ENCODE measurements around the gene BRMS1L. TPM values are rescaled to one million over a fixed set of nuclear protein-coding genes. Genes with fewer than 3 reads are reported as not detected.
A peak's percentile ranks its signal among the peaks of the same experiment; 100 is the strongest.
"Not testable (repeated sequence)": the region's sequence is repeated elsewhere in the genome, so short reads cannot be mapped to it uniquely, and the experiment has no call there.

The BRMS1L gene
- total and polyA plus RNA-seq, 2 of the 13 experiments (the other 11 are each of a cell fraction or from before 2014, with no cell fraction given): 21.1 to 23.8 TPM

DNA sequence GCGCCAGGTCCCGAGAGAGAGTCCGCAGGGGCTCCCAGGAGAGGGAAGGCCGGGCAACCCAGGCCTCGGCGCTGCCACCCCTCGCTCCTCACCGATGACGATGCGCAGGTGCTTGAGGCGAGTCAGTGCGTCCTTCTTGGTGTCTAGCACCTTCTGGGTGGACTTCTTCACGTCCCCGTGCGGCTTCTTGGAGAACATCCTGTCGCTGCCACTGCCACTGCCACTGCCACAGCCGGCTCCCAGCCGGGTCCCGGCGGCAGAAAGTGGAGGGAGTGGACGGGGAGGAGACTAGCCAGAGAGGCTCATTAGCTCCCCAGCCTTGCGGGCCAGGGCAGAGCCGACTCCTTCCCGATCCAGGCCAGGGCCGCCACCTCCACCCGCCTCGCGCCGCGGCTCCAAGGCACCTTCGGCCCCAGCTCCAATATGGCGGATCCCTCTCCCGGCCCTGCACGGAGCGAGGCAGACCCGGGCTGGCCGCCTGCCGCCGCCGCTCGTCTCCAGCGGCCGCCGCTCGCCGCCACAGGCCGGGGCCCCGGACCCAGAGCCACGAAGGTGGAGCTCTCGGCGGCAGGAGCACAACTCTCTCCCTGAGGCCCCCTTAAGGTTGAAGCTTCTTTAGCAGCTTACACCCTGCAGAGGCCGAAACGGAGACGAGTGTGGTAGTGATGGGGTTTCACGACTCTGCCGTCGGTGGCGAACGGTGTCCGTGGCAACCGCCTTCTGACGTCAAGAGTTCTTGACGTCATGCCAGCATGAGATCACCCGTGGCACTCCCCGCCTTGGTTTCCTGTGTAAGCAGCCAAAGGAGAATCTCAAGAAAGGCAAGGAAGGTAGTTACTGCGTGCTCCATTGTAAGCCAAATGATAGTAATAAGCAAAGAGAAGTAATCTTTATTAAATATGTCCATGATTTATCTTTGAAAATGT lies 17.2 kb upstream of the BRMS1L start, which contains the start of gene RALGAPA1 (continued):
- peak; percentile 45; the same call in 1 of the 2 replicates for TF ChIP-seq PAWR (CRISPR knock-in tag; IDR thresholded peaks at IDR 0.05; ENCODE audit: borderline replicate concordance)
- peak; percentile 97 for TF ChIP-seq ARID4A (CRISPR knock-in tag; IDR thresholded peaks at IDR 0.05; ENCODE audit: borderline replicate concordance)
- peak; percentile 96 for TF ChIP-seq KDM2A (CRISPR knock-in tag; IDR thresholded peaks at IDR 0.05; ENCODE audit: borderline replicate concordance, low read depth)
- peak; percentile 92; the same call in 1 of the 2 replicates for TF ChIP-seq ZNF691 (CRISPR knock-in tag; IDR thresholded peaks at IDR 0.05; ENCODE audit: borderline replicate concordance, low read depth)
- peak; percentile 80; the same call in 1 of the 2 replicates for TF ChIP-seq ZNF431 (CRISPR knock-in tag; IDR thresholded peaks at IDR 0.05; ENCODE audit: borderline replicate concordance, low read depth)
- peak; percentile 88 for TF ChIP-seq ZSCAN20 (CRISPR knock-in tag; IDR thresholded peaks at IDR 0.05; ENCODE audit: borderline replicate concordance)
- TF ChIP-seq ZNF75D (CRISPR knock-in tag; IDR thresholded peaks at IDR 0.05; ENCODE audit: borderline replicate concordance): peak; percentile 57; the same call in 1 of the 2 replicates
- TF ChIP-seq, protein P1, sequence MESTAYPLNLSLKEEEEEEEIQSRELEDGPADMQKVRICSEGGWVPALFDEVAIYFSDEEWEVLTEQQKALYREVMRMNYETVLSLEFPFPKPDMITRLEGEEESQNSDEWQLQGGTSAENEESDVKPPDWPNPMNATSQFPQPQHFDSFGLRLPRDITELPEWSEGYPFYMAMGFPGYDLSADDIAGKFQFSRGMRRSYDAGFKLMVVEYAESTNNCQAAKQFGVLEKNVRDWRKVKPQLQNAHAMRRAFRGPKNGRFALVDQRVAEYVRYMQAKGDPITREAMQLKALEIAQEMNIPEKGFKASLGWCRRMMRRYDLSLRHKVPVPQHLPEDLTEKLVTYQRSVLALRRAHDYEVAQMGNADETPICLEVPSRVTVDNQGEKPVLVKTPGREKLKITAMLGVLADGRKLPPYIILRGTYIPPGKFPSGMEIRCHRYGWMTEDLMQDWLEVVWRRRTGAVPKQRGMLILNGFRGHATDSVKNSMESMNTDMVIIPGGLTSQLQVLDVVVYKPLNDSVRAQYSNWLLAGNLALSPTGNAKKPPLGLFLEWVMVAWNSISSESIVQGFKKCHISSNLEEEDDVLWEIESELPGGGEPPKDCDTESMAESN (CRISPR knock-in tag; conservative IDR thresholded peaks at IDR 0.05): peak; percentile 98
- peak; percentile 89 for TF ChIP-seq ZNF136 (CRISPR knock-in tag; IDR thresholded peaks at IDR 0.05; ENCODE audit: low read depth)
- peak; percentile 87 for TF ChIP-seq SATB2 (CRISPR knock-in tag; IDR thresholded peaks at IDR 0.05)
- TF ChIP-seq, protein P2, sequence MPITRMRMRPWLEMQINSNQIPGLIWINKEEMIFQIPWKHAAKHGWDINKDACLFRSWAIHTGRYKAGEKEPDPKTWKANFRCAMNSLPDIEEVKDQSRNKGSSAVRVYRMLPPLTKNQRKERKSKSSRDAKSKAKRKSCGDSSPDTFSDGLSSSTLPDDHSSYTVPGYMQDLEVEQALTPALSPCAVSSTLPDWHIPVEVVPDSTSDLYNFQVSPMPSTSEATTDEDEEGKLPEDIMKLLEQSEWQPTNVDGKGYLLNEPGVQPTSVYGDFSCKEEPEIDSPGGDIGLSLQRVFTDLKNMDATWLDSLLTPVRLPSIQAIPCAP (CRISPR knock-in tag; IDR thresholded peaks at IDR 0.05; ENCODE audit: low read depth): peak; percentile 21; the same call in 1 of the 2 replicates
- TF ChIP-seq GABPB1 (CRISPR knock-in tag; IDR thresholded peaks at IDR 0.05): peak; percentile 87
- TF ChIP-seq SOX6, FOXP1 (IDR thresholded peaks at IDR 0.05): not testable (repeated sequence)
- TF ChIP-seq SOX6 (CRISPR knock-in tag; IDR thresholded peaks at IDR 0.05): peak; percentile 68
- peak; percentile 72; the same call in 1 of the 2 replicates for TF ChIP-seq FOXP1 (CRISPR knock-in tag; IDR thresholded peaks at IDR 0.05)
- peak; percentile 96 for TF ChIP-seq JARID2 (CRISPR knock-in tag; IDR thresholded peaks at IDR 0.05; ENCODE audit: insufficient replicate concordance)
- TF ChIP-seq, protein P3, sequence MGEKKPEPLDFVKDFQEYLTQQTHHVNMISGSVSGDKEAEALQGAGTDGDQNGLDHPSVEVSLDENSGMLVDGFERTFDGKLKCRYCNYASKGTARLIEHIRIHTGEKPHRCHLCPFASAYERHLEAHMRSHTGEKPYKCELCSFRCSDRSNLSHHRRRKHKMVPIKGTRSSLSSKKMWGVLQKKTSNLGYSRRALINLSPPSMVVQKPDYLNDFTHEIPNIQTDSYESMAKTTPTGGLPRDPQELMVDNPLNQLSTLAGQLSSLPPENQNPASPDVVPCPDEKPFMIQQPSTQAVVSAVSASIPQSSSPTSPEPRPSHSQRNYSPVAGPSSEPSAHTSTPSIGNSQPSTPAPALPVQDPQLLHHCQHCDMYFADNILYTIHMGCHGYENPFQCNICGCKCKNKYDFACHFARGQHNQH (CRISPR knock-in tag; IDR thresholded peaks at IDR 0.05): peak; percentile 91
- TF ChIP-seq ZNF629 (CRISPR knock-in tag; conservative IDR thresholded peaks at IDR 0.05): peak; percentile 53

All from HepG2 (cell line).